ENCODE data around the gene STAT2.

DNA sequence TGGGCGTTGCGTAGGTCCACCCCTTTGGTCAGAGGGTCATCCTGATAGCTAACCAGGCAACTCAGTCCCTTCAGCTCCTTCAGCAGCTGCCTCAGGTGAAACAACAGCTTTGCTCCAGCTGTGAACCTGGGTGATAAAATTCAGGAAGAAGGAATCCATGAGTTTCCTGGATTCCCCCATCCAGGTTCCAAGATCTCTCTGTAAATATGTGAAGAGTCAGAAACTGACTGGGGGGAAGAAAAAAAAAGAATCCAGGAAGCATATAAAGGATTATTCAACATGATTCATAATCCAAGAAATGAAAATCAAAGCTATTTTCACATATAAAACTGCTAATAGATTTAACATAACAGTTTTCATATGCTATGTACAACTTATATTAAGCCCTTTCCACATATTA is 8.6 kb downstream of the STAT2 start:
- TF ChIP-seq, protein P1, sequence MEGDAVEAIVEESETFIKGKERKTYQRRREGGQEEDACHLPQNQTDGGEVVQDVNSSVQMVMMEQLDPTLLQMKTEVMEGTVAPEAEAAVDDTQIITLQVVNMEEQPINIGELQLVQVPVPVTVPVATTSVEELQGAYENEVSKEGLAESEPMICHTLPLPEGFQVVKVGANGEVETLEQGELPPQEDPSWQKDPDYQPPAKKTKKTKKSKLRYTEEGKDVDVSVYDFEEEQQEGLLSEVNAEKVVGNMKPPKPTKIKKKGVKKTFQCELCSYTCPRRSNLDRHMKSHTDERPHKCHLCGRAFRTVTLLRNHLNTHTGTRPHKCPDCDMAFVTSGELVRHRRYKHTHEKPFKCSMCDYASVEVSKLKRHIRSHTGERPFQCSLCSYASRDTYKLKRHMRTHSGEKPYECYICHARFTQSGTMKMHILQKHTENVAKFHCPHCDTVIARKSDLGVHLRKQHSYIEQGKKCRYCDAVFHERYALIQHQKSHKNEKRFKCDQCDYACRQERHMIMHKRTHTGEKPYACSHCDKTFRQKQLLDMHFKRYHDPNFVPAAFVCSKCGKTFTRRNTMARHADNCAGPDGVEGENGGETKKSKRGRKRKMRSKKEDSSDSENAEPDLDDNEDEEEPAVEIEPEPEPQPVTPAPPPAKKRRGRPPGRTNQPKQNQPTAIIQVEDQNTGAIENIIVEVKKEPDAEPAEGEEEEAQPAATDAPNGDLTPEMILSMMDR (IDR thresholded peaks at IDR 0.05): no peak
- TF ChIP-seq POLR2A (IDR thresholded peaks at IDR 0.05): no peak

All from stomach (tissue), 4 donors.